ENCODE data around the gene SPAG17.

SPAG17 gene

GRCh38 chr1:117981455-117982192, 203.4 kb downstream of the SPAG17 start:
- no peak overlapping the region for H3K9ac ChIP-seq (ENCODE audit: low read length)

GRCh38 chr1:117976381-117976780, 208.6 kb downstream of the SPAG17 start:
- Histone ChIP-seq H3K9me3 (ENCODE audit: control insufficient read depth, insufficient read depth, low read depth, low read length) (no peaks in the 10 kb centered on the region), H3K9ac (ENCODE audit: low read length) (no peak overlapping the region), H3K36me3 (ENCODE audit: control insufficient read depth, insufficient read depth, low read length) (no peaks in the 10 kb centered on the region), H3K27me3 (ENCODE audit: control insufficient read depth, insufficient read depth, low read length) (no peaks in the 10 kb centered on the region), H3K4me3 (ENCODE audit: low read depth, low read length) (no peak overlapping the region), H3K4me1 (ENCODE audit: control insufficient read depth, insufficient read depth, low read length) (no peaks in the 10 kb centered on the region), H3K27ac (ENCODE audit: low read depth, low read length) (no peak overlapping the region)

More at GRCh38 chr1:117981455-117982192, 203.4 kb downstream of the SPAG17 start:
- H3K27me3 ChIP-seq (ENCODE audit: control insufficient read depth, insufficient read depth, low read length), result no peaks in the 10 kb centered on the region
- H3K9me3 ChIP-seq (ENCODE audit: control insufficient read depth, insufficient read depth, low read depth, low read length), result no peaks in the 10 kb centered on the region
- H3K36me3 ChIP-seq (ENCODE audit: control insufficient read depth, insufficient read depth, low read length), result no peaks in the 10 kb centered on the region
- no peak overlapping the region for H3K4me3 ChIP-seq (ENCODE audit: low read depth, low read length)
- no peaks in the 10 kb centered on the region for H3K4me1 ChIP-seq (ENCODE audit: control insufficient read depth, insufficient read depth, low read length)
- H3K27ac ChIP-seq (ENCODE audit: low read depth, low read length), result no peak overlapping the region

DNA sequence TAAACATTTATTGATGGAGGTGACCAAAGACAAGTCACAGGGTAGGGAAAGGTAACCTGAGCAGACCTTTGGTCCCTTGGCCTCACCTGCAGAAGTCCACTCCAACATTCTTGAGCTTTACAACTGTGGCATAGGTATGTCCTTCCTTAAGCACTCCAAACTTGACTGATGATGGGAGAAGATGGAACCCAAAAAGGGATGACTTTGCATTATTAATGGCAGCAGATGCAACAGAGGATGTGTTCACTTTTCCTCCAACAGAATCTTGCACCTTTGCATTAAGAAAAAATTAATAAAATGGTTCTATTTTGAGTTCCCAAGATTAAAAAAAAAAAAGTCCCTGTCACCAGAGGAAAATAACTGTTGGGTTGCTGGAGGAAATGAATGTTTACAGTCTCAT, 213.3 kb downstream of the SPAG17 start:
- H3K9ac ChIP-seq (ENCODE audit: low read length), result no peak overlapping the region
- no peak overlapping the region for H3K27ac ChIP-seq (ENCODE audit: low read depth, low read length)
- H3K4me3 ChIP-seq (ENCODE audit: low read depth, low read length), result no peak overlapping the region
- no peaks in the 10 kb centered on the region for H3K9me3 ChIP-seq (ENCODE audit: control insufficient read depth, insufficient read depth, low read depth, low read length)
- no peaks in the 10 kb centered on the region for H3K36me3 ChIP-seq (ENCODE audit: control insufficient read depth, insufficient read depth, low read length)
- peaks cover 3% of the 10 kb centered on the region; the same call in 1 of the 2 replicates for H3K4me1 ChIP-seq (ENCODE audit: control insufficient read depth, insufficient read depth, low read length)
- no peaks in the 10 kb centered on the region for H3K27me3 ChIP-seq (ENCODE audit: control insufficient read depth, insufficient read depth, low read length)

GRCh38 chr1:117970252-117970651, 214.8 kb downstream of the SPAG17 start:
- Histone ChIP-seq H3K4me1 (ENCODE audit: control insufficient read depth, insufficient read depth, low read length) (peaks cover 3% of the 10 kb centered on the region; the same call in 1 of the 2 replicates), H3K9ac (ENCODE audit: low read length) (no peak overlapping the region), H3K4me3 (ENCODE audit: low read depth, low read length) (no peak overlapping the region), H3K9me3 (ENCODE audit: control insufficient read depth, insufficient read depth, low read depth, low read length) (no peaks in the 10 kb centered on the region), H3K27me3 (ENCODE audit: control insufficient read depth, insufficient read depth, low read length) (no peaks in the 10 kb centered on the region), H3K27ac (ENCODE audit: low read depth, low read length) (no peak overlapping the region), H3K36me3 (ENCODE audit: control insufficient read depth, insufficient read depth, low read length) (no peaks in the 10 kb centered on the region)

DNA sequence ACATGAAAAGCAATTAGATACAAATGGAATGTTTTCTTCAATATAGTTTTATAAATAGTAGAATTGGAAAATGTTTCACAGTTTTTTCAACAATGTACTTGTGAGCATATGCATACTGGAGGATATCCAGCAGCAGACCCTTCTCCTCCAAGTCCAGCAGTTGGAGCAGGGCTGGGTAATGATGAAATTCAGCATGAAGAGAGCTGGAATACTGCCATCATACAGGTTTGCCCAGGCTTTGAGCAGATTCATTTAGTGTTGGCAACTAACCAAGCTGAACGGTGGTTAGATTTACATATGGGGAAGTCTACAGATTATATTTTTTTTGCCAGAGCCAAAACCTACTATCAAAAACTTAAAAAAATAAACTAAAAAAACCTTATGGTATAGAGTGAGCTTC, 217.1 kb downstream of the SPAG17 start:
- no peak overlapping the region for H3K27ac ChIP-seq (ENCODE audit: low read depth, low read length)

GRCh38 chr1:117967477-117967876, 217.6 kb downstream of the SPAG17 start:
- H3K4me3 ChIP-seq (ENCODE audit: low read depth, low read length), result no peak overlapping the region
- H3K27ac ChIP-seq (ENCODE audit: low read depth, low read length), result no peak overlapping the region

More for the DNA sequence above, 217.1 kb downstream of the SPAG17 start:
- Histone ChIP-seq H3K36me3 (ENCODE audit: control insufficient read depth, insufficient read depth, low read length) (peaks cover 4% of the 10 kb centered on the region), H3K4me3 (ENCODE audit: low read depth, low read length) (no peak overlapping the region), H3K9ac (ENCODE audit: low read length) (no peak overlapping the region), H3K4me1 (ENCODE audit: control insufficient read depth, insufficient read depth, low read length) (peaks cover 3% of the 10 kb centered on the region; the same call in 1 of the 2 replicates), H3K27me3 (ENCODE audit: control insufficient read depth, insufficient read depth, low read length) (no peaks in the 10 kb centered on the region), H3K9me3 (ENCODE audit: control insufficient read depth, insufficient read depth, low read depth, low read length) (no peaks in the 10 kb centered on the region)

DNA sequence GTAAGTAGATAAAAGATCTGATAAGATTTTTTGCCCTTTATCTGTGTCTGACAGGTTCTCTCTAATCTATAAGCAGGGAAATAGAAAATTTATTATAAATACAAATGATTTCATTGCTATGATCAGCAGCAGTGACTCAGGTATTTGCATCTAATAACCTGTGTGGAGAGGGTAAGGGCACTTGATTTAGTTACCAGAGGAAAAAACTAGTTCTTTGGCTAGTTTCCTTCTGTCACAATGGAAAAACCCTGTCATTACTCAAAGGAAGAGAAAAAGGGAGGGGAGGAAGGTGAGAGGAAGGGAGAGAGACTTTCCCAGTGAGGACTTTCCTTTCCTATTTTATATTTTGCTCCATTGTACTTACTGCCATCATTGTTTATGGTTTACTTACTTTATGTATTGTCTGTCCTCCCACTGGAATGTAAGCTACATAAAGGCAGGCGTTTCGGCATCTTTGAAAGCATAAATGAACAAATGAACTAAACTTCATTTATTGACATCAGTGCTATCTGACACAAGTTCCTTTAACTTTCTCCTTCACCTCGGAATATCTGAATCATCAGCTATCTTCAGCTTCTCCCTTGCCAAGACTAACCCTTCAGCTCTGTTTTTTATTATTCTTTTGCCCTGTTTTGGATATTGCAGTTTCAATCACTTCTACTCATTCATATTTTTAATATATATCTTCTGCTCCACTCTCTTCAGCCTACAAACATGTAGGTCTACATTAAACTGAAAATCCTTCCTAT, 220.6 kb downstream of the SPAG17 start:
- Histone ChIP-seq H3K36me3 (ENCODE audit: control insufficient read depth, insufficient read depth, low read length) (peaks cover 28% of the 10 kb centered on the region), H3K4me3 (ENCODE audit: low read depth, low read length) (no peak overlapping the region), H3K9ac (ENCODE audit: low read length) (no peak overlapping the region), H3K4me1 (ENCODE audit: control insufficient read depth, insufficient read depth, low read length) (peaks cover 3% of the 10 kb centered on the region; the same call in 1 of the 2 replicates), H3K9me3 (ENCODE audit: control insufficient read depth, insufficient read depth, low read depth, low read length) (no peaks in the 10 kb centered on the region), H3K27ac (ENCODE audit: low read depth, low read length) (no peak overlapping the region), H3K27me3 (ENCODE audit: control insufficient read depth, insufficient read depth, low read length) (no peaks in the 10 kb centered on the region)

More at GRCh38 chr1:117967477-117967876, 217.6 kb downstream of the SPAG17 start:
- Histone ChIP-seq H3K9me3 (ENCODE audit: control insufficient read depth, insufficient read depth, low read depth, low read length) (no peaks in the 10 kb centered on the region), H3K27me3 (ENCODE audit: control insufficient read depth, insufficient read depth, low read length) (no peaks in the 10 kb centered on the region), H3K9ac (ENCODE audit: low read length) (no peak overlapping the region), H3K4me1 (ENCODE audit: control insufficient read depth, insufficient read depth, low read length) (peaks cover 3% of the 10 kb centered on the region; the same call in 1 of the 2 replicates), H3K36me3 (ENCODE audit: control insufficient read depth, insufficient read depth, low read length) (peaks cover 8% of the 10 kb centered on the region)

DNA sequence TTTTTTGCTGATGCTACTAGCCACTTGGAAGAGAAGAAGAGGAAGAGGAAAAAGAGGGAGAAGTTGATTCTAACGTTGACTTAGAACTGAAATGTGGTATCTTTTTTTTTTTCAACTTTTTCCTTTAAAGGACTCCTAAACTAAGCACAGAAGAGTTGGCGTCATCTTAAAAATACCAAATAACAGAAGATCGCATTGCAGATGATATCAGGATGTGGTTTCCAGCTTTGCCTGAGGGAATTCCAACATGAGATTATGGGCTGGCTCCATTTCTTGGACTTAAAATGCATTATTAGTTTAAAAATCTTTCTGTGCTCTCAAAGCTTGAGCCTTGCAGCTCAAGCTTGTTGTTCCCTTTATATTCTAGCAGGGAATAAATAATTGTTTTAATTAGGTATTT, 225.7 kb downstream of the SPAG17 start:
- H3K9me3 ChIP-seq (ENCODE audit: control insufficient read depth, insufficient read depth, low read depth, low read length), result no peaks in the 10 kb centered on the region
- H3K4me1 ChIP-seq (ENCODE audit: control insufficient read depth, insufficient read depth, low read length), result no peaks in the 10 kb centered on the region
- H3K27ac ChIP-seq (ENCODE audit: low read depth, low read length), result no peak overlapping the region
- H3K36me3 ChIP-seq (ENCODE audit: control insufficient read depth, insufficient read depth, low read length), result peaks cover 76% of the 10 kb centered on the region
- H3K4me3 ChIP-seq (ENCODE audit: low read depth, low read length), result no peak overlapping the region
- H3K27me3 ChIP-seq (ENCODE audit: control insufficient read depth, insufficient read depth, low read length), result no peaks in the 10 kb centered on the region
- H3K9ac ChIP-seq (ENCODE audit: low read length), result no peak overlapping the region

DNA sequence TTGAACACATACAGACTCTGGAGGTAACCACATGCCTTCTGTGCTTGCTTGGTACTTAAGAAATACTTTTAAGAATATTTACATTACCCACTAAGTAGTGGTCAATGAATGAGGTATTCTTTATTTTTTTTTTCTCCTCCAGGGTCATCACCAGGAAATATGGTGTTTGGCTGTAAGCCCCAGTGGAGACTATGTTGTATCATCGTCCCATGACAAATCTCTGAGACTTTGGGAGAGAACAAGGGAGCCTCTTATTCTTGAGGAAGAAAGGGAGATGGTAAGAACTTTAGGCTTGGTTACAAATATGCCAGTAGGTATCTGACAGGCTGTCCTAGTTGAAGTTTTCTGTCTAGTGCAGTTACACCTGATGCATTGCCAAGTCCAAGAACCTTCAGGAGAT, 232.6 kb downstream of the SPAG17 start:
- no peak overlapping the region for H3K4me3 ChIP-seq (ENCODE audit: low read depth, low read length)
- no peaks in the 10 kb centered on the region for H3K4me1 ChIP-seq (ENCODE audit: control insufficient read depth, insufficient read depth, low read length)

DNA sequence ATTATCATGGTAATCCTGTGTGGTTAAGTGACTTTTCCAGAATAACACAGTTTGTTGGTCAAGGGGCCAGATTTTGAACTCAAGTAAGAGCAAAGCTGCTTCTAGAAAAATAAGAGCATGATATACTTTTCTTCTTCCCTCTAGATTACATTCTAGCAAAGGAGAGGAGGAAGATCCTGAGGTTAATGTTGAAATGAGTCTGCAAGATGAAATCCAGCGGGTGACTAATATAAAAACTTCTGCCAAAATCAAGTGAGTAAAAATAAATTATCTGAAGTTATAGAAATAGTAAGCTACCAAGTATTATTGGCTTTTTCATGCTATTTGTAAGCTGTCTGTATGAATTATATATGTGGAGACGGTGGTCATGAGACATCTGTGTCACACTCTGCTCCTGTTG, 242.7 kb downstream of the SPAG17 start:
- Histone ChIP-seq H3K9ac (ENCODE audit: low read length) (no peak overlapping the region), H3K27me3 (ENCODE audit: control insufficient read depth, insufficient read depth, low read length) (no peaks in the 10 kb centered on the region), H3K4me1 (ENCODE audit: control insufficient read depth, insufficient read depth, low read length) (no peaks in the 10 kb centered on the region), H3K4me3 (ENCODE audit: low read depth, low read length) (no peak overlapping the region), H3K36me3 (ENCODE audit: control insufficient read depth, insufficient read depth, low read length) (peaks cover 97% of the 10 kb centered on the region), H3K27ac (ENCODE audit: low read depth, low read length) (no peak overlapping the region), H3K9me3 (ENCODE audit: control insufficient read depth, insufficient read depth, low read depth, low read length) (no peaks in the 10 kb centered on the region)

More for the DNA sequence above, 232.6 kb downstream of the SPAG17 start:
- peaks cover 99% of the 10 kb centered on the region for H3K36me3 ChIP-seq (ENCODE audit: control insufficient read depth, insufficient read depth, low read length)
- no peak overlapping the region for H3K27ac ChIP-seq (ENCODE audit: low read depth, low read length)
- no peaks in the 10 kb centered on the region for H3K27me3 ChIP-seq (ENCODE audit: control insufficient read depth, insufficient read depth, low read length)
- H3K9ac ChIP-seq (ENCODE audit: low read length), result no peak overlapping the region
- no peaks in the 10 kb centered on the region for H3K9me3 ChIP-seq (ENCODE audit: control insufficient read depth, insufficient read depth, low read depth, low read length)

DNA sequence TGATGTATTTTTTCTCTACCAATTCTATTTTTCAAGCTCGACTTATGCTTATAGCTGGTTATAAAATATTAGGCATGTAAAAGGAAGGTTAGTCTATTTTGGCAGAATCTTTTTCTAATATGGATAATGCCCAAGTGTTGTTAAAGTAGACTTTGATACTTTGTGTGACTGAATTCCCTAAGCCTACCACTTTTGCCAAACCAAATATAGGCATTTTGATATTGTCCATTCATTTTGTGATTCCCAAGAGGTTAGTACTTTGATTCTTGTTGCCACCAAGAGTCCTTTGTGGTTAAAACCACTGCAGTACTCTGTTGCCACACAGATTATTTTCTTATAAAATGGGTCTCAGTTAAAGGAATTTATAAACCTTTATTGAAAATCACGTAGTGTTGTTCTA, 251.3 kb downstream of the SPAG17 start:
- Histone ChIP-seq H3K9me3 (ENCODE audit: control insufficient read depth, insufficient read depth, low read depth, low read length) (no peaks in the 10 kb centered on the region), H3K4me1 (ENCODE audit: control insufficient read depth, insufficient read depth, low read length) (peaks cover 6% of the 10 kb centered on the region), H3K36me3 (ENCODE audit: control insufficient read depth, insufficient read depth, low read length) (peaks cover 53% of the 10 kb centered on the region), H3K27ac (ENCODE audit: low read depth, low read length) (no peak overlapping the region), H3K4me3 (ENCODE audit: low read depth, low read length) (no peak overlapping the region), H3K9ac (ENCODE audit: low read length) (no peak overlapping the region), H3K27me3 (ENCODE audit: control insufficient read depth, insufficient read depth, low read length) (no peaks in the 10 kb centered on the region)
